ENCODE data around the gene PRKN. TPM values are rescaled to one million over a fixed set of nuclear protein-coding genes. Genes with fewer than 3 reads are reported as not detected.

PRKN gene
- total and polyA plus RNA-seq, 8 donors: 0.82 to 7.2 (median 2.9) TPM

- no peaks in the 10 kb centered on the region for H3K4me1 ChIP-seq
- ATAC-seq: no peak
- no peaks in the 10 kb centered on the region for H3K36me3 ChIP-seq
- H3K4me3 ChIP-seq: no peak overlapping the region
- H3K27ac ChIP-seq: no peak overlapping the region
- 90 to 91% methylated on average over 4 of the region's 4 CpGs for WGBS, 2 donors
- DNase-seq: no peak
- H3K9me3 ChIP-seq: no peaks in the 10 kb centered on the region
- FAIRE-seq: no peak
- H3K27me3 ChIP-seq: no peaks in the 10 kb centered on the region
- no peak for TF ChIP-seq CTCF (IDR thresholded peaks at IDR 0.05)
- intact Hi-C loops (cut with DNase I): no loop called here
Measured at GRCh38 chr6:161624111-161624510, 1103.5 kb downstream of the PRKN start.

- Histone ChIP-seq H3K9me3 (no peaks in the 10 kb centered on the region), H3K36me3 (no peaks in the 10 kb centered on the region), H3K4me3 (no peak overlapping the region), H3K4me1 (no peaks in the 10 kb centered on the region), H3K27me3 (no peaks in the 10 kb centered on the region), H3K27ac (no peak overlapping the region)
- WGBS, 2 donors: 44 to 59% methylated on average over 3 of the region's 3 CpGs
- no peak for FAIRE-seq
- DNase-seq: no peak
- intact Hi-C loops (cut with DNase I): no loop called here
- TF ChIP-seq CTCF (IDR thresholded peaks at IDR 0.05): no peak
- ATAC-seq: no peak
Measured at GRCh38 chr6:161622779-161623178, 1104.8 kb downstream of the PRKN start.

- 35 to 58% methylated on average over 8 of the region's 8 CpGs for whole genome bisulfite sequencing, 2 donors
- intact Hi-C loops (cut with DNase I): no loop called here
- FAIRE-seq: no peak
- TF ChIP-seq CTCF (IDR thresholded peaks at IDR 0.05): peak in 3 of 4 donors; percentile 11 to 30 (median 12)
- Histone ChIP-seq H3K27me3 (no peaks in the 10 kb centered on the region), H3K4me1 (no peaks in the 10 kb centered on the region), H3K9me3 (no peaks in the 10 kb centered on the region), H3K27ac (no peak overlapping the region), H3K4me3 (no peak overlapping the region), H3K36me3 (no peaks in the 10 kb centered on the region)
- DNase-seq: peak in 3 of 6 donors; percentile 27 to 49 (median 30)
- ATAC-seq: peak; percentile 66 to 89 (median 82)
Measured at GRCh38 chr6:161618831-161619454, 1108.6 kb downstream of the PRKN start.

- H3K9me3 ChIP-seq: no peaks in the 10 kb centered on the region
- no peaks in the 10 kb centered on the region for H3K36me3 ChIP-seq
- intact Hi-C loops (cut with DNase I): no loop called here
- no peaks in the 10 kb centered on the region for H3K4me1 ChIP-seq
- no peak overlapping the region for H3K27ac ChIP-seq
- FAIRE-seq (no peak), ATAC-seq (no peak), DNase-seq (no peak)
- WGBS, 2 donors: 85 to 91% methylated on average over 2 of the region's 2 CpGs
- TF ChIP-seq CTCF (IDR thresholded peaks at IDR 0.05): no peak
- no peak overlapping the region for H3K4me3 ChIP-seq
- no peaks in the 10 kb centered on the region for H3K27me3 ChIP-seq
Measured at GRCh38 chr6:161613711-161614110, 1113.9 kb downstream of the PRKN start.

GRCh38 chr6:161608771-161609170 is 1118.8 kb downstream of the PRKN start:
- ATAC-seq (no peak), DNase-seq (no peak), FAIRE-seq (no peak)
- no peaks in the 10 kb centered on the region for H3K27me3 ChIP-seq
- no peaks in the 10 kb centered on the region for H3K9me3 ChIP-seq
- no peaks in the 10 kb centered on the region for H3K4me1 ChIP-seq
- no peaks in the 10 kb centered on the region for H3K36me3 ChIP-seq
- intact Hi-C loops (cut with DNase I): no loop called here
- WGBS, 2 donors: 94 to 95% methylated on average over 3 of the region's 3 CpGs
- TF ChIP-seq CTCF (IDR thresholded peaks at IDR 0.05): no peak
- H3K27ac ChIP-seq: no peak overlapping the region
- H3K4me3 ChIP-seq: no peak overlapping the region

Measured in pancreas (tissue), 10 donors.